ENCODE data around the gene AP5Z1.
A peak's percentile ranks its signal among the peaks of the same experiment; 100 is the strongest.

Gene AP5Z1

GRCh38 chr7:4820967-4821471, 45.6 kb downstream of the AP5Z1 start:
- no peak for DNase-seq (ENCODE audit: low read depth in 2 of 2)

GRCh38 chr7:4822677-4823076, 47.3 kb downstream of the AP5Z1 start:
- DNase-seq (ENCODE audit: low read depth in 2 of 2) = no peak

DNA sequence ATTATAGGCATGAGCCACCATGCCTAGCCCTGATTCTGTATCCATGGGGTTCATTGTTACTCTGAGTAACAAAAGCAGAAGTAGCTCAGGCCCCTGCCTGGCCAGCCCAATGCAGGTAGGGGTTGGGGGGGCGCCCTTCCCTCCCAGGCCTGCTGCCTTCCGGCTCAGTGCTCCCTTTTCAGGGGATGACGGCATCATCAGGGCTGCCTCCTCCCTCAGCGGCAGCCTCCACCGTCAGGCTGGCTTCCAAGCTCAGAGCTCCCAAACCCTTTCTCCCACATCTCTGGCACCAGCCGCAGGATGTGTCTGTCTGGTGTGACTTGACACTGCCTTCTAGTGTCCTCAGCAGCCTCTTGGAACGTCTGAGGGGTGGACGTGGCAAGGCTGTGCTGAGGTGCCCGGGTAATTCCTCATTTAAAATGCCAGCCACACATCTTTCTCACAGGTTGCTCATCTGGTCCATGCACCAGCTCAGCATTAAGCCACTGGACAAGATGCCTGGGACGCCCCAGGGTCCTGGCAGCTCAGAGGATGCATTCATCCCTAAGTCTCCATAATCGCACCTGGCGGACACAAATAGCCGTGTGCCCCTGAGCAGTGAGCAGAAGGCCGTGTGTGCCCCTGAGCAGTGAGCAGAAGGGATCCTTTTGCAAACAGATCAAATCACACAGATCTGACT, 48.2 kb downstream of the AP5Z1 start:
- DNase-seq (ENCODE audit: low read depth in 2 of 2) = no peak

DNA sequence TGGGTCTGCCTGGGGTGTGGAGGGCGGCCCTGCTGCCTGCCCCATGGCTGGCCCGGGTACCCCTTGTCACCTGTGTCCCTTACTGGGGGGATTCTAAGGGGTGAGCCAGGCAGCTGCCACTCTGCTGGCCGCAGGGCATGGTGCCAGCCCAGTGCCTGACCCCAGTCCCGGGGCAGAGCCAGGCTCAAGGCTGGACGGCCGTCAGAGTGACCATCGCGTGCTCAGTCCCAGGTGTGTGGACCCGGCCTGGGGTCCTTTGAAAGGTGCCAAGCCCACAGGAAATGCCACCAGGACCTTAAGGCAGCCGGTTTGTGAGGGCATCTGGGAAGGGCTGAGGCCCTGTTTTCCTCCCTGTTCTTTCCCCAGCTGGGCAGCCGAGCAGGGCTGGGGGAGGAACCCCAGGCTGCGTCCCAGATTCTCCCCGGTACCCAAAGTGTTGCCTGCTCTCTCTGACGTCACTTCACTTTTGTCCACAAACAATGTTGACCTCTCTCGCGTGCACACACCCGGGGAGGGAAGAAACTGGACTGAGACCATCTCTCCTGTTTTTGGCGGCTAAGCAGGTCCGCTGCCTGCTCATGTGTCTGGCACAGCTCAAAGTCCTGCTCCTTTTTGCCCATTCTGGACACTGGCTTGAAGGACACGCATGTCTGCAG, 48.8 kb downstream of the AP5Z1 start:
- no peak for DNase-seq (ENCODE audit: low read depth in 2 of 2)

DNA sequence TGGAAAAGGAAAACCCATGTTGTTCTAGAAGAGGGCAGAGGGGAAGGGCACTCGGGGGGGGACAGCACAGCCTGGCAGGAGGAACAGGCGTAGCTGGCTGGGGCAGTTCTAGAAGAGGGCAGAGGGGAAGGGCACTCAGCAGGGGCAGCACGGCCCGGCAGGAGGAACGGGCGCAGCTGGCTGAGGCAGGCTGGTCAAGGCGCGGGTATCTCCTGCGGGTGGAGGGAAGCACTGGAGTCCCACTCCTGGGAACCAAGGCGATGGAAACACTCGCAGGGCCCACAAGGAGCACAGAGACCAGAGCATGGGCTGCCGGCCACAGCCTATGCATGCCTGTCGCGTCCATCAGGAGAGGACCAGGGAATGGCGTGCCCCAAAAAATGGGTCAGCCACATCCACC, 49.7 kb downstream of the AP5Z1 start:
- DNase-seq (ENCODE audit: low read depth in 2 of 2) = no peak

- no peak for DNase-seq (ENCODE audit: low read depth in 2 of 2)
These were observed 53.4 kb downstream of the AP5Z1 start for GRCh38 chr7:4828720-4829383.

DNA sequence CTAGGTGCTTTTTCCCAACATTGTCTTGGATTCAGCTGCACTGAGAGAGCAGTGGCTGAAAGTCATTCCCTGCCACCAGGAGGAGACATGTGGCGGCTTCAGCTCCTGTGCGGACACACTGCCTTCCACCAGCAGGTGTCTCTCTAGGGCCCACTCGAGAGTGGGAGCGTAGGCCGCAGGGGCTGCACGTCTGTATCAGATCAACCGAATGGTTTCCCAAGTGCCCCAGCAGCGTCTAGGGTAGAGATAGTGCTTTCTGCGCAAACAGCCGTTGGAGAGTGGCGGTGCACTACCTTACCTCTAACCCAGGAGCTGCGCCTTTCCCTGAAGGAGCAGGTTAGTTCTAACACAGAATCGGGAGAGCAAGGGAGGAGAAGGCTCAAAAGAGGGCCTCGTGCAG, 54.8 kb downstream of the AP5Z1 start:
- DNase-seq (ENCODE audit: low read depth in 2 of 2) = peak; percentile 32 to 40

DNA sequence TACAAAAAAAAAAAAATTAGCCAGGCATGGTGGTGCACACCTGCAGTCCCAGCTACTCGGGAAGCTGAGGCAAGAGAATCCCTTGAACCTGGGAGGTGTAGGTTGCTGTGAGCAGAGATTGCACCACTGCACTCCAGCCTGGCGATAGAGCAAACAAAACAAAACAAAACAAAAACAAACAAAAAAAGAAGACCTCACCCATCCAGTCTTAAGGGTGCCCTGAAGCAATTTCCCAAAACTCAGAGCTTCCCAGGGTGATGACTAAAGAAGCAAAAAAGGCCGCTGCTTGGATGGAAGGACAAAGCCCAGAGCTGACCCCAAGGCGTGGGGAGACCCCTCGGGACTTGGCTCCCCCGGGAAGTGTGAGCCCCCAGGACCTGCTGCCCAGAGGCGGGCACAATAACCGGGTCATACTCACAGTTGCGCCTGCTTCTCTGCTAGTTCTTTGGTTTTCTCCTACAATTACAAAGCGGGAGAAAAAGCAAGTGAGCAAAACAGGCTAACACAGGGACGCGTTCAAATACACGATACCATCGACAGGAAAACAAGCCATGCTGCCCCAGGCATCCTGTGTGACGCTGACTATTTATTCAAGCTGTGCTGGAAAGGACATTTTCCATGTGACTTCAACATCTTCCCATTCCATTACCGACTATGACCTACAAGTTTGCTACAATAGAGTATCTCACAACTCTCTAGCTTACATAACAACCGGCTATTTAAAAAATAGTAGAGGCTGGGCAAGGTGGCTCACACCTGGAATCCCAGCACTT, 56.5 kb downstream of the AP5Z1 start:
- no peak for DNase-seq (ENCODE audit: low read depth in 2 of 2)

DNA sequence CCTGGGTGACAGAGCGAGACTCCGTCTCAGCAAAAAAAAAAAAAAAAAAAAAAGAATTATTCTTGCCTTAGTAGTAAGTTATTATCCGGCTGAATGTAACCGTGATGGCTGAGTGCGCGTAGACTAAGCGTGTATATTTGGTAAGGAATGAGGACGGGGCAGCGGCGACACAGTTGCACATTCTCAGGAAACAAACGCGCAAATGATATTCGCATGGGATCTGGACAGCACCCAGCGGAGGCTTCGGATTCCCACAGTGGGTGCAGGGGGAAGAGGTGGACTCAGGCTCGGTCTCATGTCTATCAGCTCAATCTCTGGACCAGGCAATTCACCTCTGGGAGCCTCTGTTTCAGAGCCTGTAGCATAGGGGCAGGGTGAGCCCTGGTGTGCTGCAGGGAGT, 57.3 kb downstream of the AP5Z1 start:
- DNase-seq (ENCODE audit: low read depth in 2 of 2) = no peak

- no peak for DNase-seq (ENCODE audit: low read depth in 2 of 2)
These were observed 57.8 kb downstream of the AP5Z1 start for GRCh38 chr7:4833176-4833575.

GRCh38 chr7:4833691-4834600, 58.5 kb downstream of the AP5Z1 start:
- DNase-seq (ENCODE audit: low read depth in 2 of 2) = no peak

DNA sequence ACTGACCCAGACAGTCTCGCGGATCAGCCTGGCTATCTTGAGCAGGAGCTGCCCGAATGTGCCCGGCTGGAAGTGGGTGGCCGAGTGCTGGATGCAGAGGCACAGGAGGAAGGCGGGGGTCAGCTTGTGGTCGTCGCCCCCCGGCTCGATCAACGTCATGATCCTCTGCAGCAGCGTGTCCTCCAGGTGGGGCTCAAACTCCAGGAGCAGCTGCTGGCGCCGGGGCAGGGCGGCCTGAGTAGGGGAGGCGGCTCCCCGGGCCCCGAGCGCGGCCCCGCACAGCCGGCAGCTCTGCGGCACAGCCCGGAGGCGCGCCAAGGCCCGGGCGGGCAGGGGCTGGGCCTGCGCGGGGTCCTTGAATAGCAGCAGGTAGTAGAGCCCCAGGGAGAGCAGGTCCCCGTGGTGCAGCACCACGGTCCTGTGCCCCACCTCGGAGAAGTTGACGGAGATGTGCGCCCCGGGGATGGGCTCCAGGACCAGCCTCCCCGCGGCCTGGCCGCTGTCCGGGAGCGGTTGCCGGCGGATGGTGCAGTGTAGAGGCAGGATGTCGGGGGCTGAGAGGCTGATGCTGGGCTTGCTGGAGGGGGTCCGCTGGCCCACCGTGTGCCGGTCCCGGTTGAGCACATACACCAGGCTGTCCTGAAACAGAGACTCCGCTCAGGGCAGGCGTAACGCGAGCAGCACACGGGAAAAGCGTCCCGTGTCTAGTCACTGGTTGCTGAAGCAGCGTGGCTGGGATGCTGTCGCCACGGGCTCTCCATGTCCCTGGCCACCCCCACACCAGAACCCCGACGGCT, 59.4 kb downstream of the AP5Z1 start:
- DNase-seq (ENCODE audit: low read depth in 2 of 2) = no peak

DNA sequence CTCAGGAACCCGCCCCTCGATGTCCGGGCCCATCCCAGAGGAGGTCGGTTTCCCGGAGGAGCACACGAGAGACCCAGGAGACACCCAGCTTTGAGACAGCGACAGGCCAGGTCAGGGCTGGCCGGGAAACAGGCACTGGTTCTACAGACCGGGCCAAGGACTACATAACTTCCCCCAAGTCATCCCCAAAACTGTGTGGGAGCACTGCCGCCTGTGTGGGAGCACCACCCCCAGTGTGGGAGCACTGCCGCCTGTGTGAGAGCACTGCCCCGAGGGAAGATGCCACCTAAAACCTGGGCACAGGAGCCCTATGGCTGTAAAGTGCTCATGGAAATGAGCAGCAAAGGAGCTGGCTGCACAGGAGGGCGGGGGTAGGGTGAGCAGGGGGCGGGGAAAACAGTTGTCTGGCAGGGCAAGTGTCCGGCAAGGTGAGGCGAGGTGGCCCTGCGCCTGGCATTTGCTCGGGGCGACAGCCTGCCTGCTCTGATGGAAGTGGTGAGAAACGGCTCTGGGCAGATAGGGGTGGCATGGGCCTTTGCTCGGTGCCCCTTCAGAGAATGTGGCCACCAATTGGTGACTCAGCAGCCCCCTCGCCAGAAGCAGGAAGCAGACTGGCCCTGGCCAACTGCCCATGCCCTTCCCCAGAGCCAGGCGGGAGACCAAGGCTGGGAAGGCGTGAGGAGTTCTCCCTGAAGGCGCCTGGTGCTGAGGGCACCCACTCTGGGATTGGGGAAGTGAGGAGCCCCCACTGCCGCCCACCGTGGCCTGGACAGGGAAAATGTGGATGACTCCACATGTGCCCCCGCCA, 60.2 kb downstream of the AP5Z1 start:
- no peak for DNase-seq (ENCODE audit: low read depth in 2 of 2)

- no peak for DNase-seq (ENCODE audit: low read depth in 2 of 2)
These were observed 60.8 kb downstream of the AP5Z1 start for GRCh38 chr7:4836206-4836661.

GRCh38 chr7:4837041-4837802, 61.8 kb downstream of the AP5Z1 start:
- DNase-seq (ENCODE audit: low read depth in 2 of 2) = no peak

GRCh38 chr7:4837803-4838625, 62.6 kb downstream of the AP5Z1 start:
- DNase-seq (ENCODE audit: low read depth in 2 of 2) = no peak

GRCh38 chr7:4838626-4839334, 63.4 kb downstream of the AP5Z1 start:
- DNase-seq (ENCODE audit: low read depth in 2 of 2) = no peak
